ENCODE measurements around the gene FKBP5.

Gene FKBP5

DNA sequence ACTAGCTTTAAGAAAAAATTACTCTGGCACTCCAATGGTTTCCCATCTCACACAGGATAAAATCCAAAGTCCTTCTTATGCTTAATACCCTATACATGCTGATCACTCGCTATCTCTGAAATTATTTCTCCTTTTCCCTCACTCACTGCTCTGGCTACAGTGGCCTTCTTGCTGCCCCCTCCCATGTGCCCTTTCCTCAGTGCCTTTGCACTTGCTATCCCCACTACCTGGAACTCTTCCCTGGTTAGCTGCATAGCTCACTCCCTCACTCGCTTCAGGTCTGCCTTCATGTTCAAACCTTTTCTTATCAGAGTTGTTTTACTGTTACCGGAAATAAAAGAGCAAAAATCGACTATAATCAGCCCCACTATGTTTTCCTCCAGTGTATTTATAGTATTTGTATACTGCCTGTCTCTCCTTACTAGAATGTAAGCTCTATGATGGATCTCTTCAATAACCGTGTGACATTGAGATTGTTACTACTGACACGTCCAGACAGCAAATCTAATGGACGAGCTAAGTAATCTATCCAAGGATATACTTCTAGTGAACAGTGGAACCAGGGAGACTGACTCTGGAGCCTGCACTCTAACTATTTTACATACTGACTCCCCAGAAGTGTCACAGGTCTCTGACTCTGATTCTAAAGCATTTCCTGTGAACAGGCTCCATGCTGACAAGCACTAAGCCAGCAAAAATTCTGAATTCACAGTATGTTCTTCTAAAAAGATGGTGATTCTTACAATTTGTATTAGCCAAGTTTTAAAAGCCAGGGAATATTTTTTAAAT is 25.1 kb downstream of the FKBP5 start:
- H3K4me1 ChIP-seq (ENCODE audit: control insufficient read depth in 2 of 2, insufficient read depth in 1 of 2, low read depth in 1 of 2, low read length in 2 of 2) = peaks cover 4 to 19% of the 10 kb centered on the region in 2 donors
- WGBS, 2 donors (ENCODE audit: extremely low coverage in 2 of 2, insufficient read length in 2 of 2, insufficient replicate concordance in 1 of 2) = no CpG with 5 or more reads among the region's 7 CpGs

GRCh38 chr6:35662999-35663398 is 25.7 kb downstream of the FKBP5 start:
- no peaks in the 10 kb centered on the region for H3K79me1 ChIP-seq (ENCODE audit: low read depth, low read length)
- peak overlapping the region in 1 of 2 donors; percentile 5 for H3K4me3 ChIP-seq (ENCODE audit: low read length in 2 of 2)
- no peak overlapping the region for H2BK15ac ChIP-seq (ENCODE audit: low read length)
- peak overlapping the region; percentile 15 for H2AFZ ChIP-seq (ENCODE audit: low read length)
- no peak overlapping the region for H3K4ac ChIP-seq (ENCODE audit: low read length)
- WGBS, 2 donors (ENCODE audit: extremely low coverage in 2 of 2, insufficient read length in 2 of 2, insufficient replicate concordance in 1 of 2) = no CpG with 5 or more reads among the region's 7 CpGs
- peaks cover 4 to 19% of the 10 kb centered on the region in 2 donors for H3K4me1 ChIP-seq (ENCODE audit: control insufficient read depth in 2 of 2, insufficient read depth in 1 of 2, low read depth in 1 of 2, low read length in 2 of 2)
- no peak overlapping the region for H3K4me2 ChIP-seq (ENCODE audit: insufficient read depth, low read length, poor library complexity, severe bottlenecking)
- no peak overlapping the region for H2AK5ac ChIP-seq (ENCODE audit: low read depth, low read length)
- no peak overlapping the region for H4K8ac ChIP-seq (ENCODE audit: low read depth, low read length)
- H2BK12ac ChIP-seq (ENCODE audit: low read length) = no peak overlapping the region
- no peak overlapping the region for H2BK120ac ChIP-seq (ENCODE audit: low read depth, low read length)
- no peak overlapping the region for H3K23ac ChIP-seq (ENCODE audit: low read depth, low read length, poor library complexity)
- H3K9ac ChIP-seq (ENCODE audit: low read depth, low read length, poor library complexity) = no peak overlapping the region
- H2BK5ac ChIP-seq (ENCODE audit: low read length) = no peak overlapping the region
- H3K27ac ChIP-seq (replicated peaks; ENCODE audit: low read length) = peak overlapping the region; percentile 8
- no peak overlapping the region for H3K18ac ChIP-seq (ENCODE audit: low read length)
- no peaks in the 10 kb centered on the region for H3K27me3 ChIP-seq (ENCODE audit: control insufficient read depth in 3 of 3, insufficient read depth in 3 of 3, low read depth in 1 of 3, low read length in 3 of 3)
- H3K9me3 ChIP-seq (replicated peaks in 1 of 2; ENCODE audit: control insufficient read depth in 2 of 2, insufficient read depth in 1 of 2, low read depth in 1 of 2, low read length in 2 of 2) = peaks cover 0 to 2% of the 10 kb centered on the region in 2 donors
- no peak overlapping the region for H3K14ac ChIP-seq (ENCODE audit: low read length)
- peaks cover 0 to 5% of the 10 kb centered on the region in 2 donors for H3K36me3 ChIP-seq (replicated peaks in 1 of 2; ENCODE audit: control insufficient read depth in 2 of 2, insufficient read depth in 2 of 2, low read length in 2 of 2)
- DNase-seq (ENCODE audit: low spot score) = peak; percentile 36
- no peak overlapping the region for H4K91ac ChIP-seq (ENCODE audit: low read depth, low read length, poor library complexity)

More for the DNA sequence above, 25.1 kb downstream of the FKBP5 start:
- Histone ChIP-seq H2BK12ac (ENCODE audit: low read length) (no peak overlapping the region), H3K18ac (ENCODE audit: low read length) (no peak overlapping the region), H2AFZ (ENCODE audit: low read length) (peak overlapping the region; percentile 15), H4K91ac (ENCODE audit: low read depth, low read length, poor library complexity) (no peak overlapping the region), H3K4ac (ENCODE audit: low read length) (no peak overlapping the region), H3K79me1 (ENCODE audit: low read depth, low read length) (no peaks in the 10 kb centered on the region), H3K23ac (ENCODE audit: low read depth, low read length, poor library complexity) (no peak overlapping the region), H3K9ac (ENCODE audit: low read depth, low read length, poor library complexity) (no peak overlapping the region), H3K4me2 (ENCODE audit: insufficient read depth, low read length, poor library complexity, severe bottlenecking) (no peak overlapping the region), H2BK5ac (ENCODE audit: low read length) (no peak overlapping the region), H2BK120ac (ENCODE audit: low read depth, low read length) (no peak overlapping the region), H3K36me3 (replicated peaks in 1 of 2; ENCODE audit: control insufficient read depth in 2 of 2, insufficient read depth in 2 of 2, low read length in 2 of 2) (peaks cover 0 to 5% of the 10 kb centered on the region in 2 donors), H3K27ac (replicated peaks; ENCODE audit: low read length) (no peak overlapping the region), H3K27me3 (ENCODE audit: control insufficient read depth in 3 of 3, insufficient read depth in 3 of 3, low read depth in 1 of 3, low read length in 3 of 3) (no peaks in the 10 kb centered on the region), H4K8ac (ENCODE audit: low read depth, low read length) (no peak overlapping the region), H3K4me3 (ENCODE audit: low read length in 2 of 2) (no peak overlapping the region), H3K9me3 (replicated peaks in 1 of 2; ENCODE audit: control insufficient read depth in 2 of 2, insufficient read depth in 1 of 2, low read depth in 1 of 2, low read length in 2 of 2) (peaks cover 0 to 2% of the 10 kb centered on the region in 2 donors), H3K14ac (ENCODE audit: low read length) (no peak overlapping the region), H2BK15ac (ENCODE audit: low read length) (no peak overlapping the region), H2AK5ac (ENCODE audit: low read depth, low read length) (no peak overlapping the region)
- DNase-seq (ENCODE audit: low spot score) = no peak

GRCh38 chr6:35654883-35655282 is 33.8 kb downstream of the FKBP5 start:
- no peak overlapping the region for H3K27ac ChIP-seq (replicated peaks; ENCODE audit: low read length)
- no peak overlapping the region for H2BK120ac ChIP-seq (ENCODE audit: low read depth, low read length)
- H3K4me1 ChIP-seq (ENCODE audit: control insufficient read depth in 2 of 2, insufficient read depth in 1 of 2, low read depth in 1 of 2, low read length in 2 of 2) = no peaks in the 10 kb centered on the region
- H3K9ac ChIP-seq (ENCODE audit: low read depth, low read length, poor library complexity) = no peak overlapping the region
- H3K79me1 ChIP-seq (ENCODE audit: low read depth, low read length) = no peaks in the 10 kb centered on the region
- H4K91ac ChIP-seq (ENCODE audit: low read depth, low read length, poor library complexity) = no peak overlapping the region
- no peak overlapping the region for H2BK5ac ChIP-seq (ENCODE audit: low read length)
- H3K18ac ChIP-seq (ENCODE audit: low read length) = no peak overlapping the region
- H3K9me3 ChIP-seq (replicated peaks in 1 of 2; ENCODE audit: control insufficient read depth in 2 of 2, insufficient read depth in 1 of 2, low read depth in 1 of 2, low read length in 2 of 2) = peaks cover 0 to 5% of the 10 kb centered on the region in 2 donors
- WGBS, 2 donors (ENCODE audit: extremely low coverage in 2 of 2, insufficient read length in 2 of 2, insufficient replicate concordance in 1 of 2) = no CpG with 5 or more reads among the region's 3 CpGs
- no peak overlapping the region for H2BK12ac ChIP-seq (ENCODE audit: low read length)
- H4K8ac ChIP-seq (ENCODE audit: low read depth, low read length) = no peak overlapping the region
- H2AK5ac ChIP-seq (ENCODE audit: low read depth, low read length) = no peak overlapping the region
- H3K14ac ChIP-seq (ENCODE audit: low read length) = no peak overlapping the region
- H2BK15ac ChIP-seq (ENCODE audit: low read length) = no peak overlapping the region
- H3K4me2 ChIP-seq (ENCODE audit: insufficient read depth, low read length, poor library complexity, severe bottlenecking) = no peak overlapping the region
- DNase-seq (ENCODE audit: low spot score) = no peak
- no peak overlapping the region for H2AFZ ChIP-seq (ENCODE audit: low read length)
- no peak overlapping the region for H3K4me3 ChIP-seq (ENCODE audit: low read length in 2 of 2)
- H3K36me3 ChIP-seq (replicated peaks in 1 of 2; ENCODE audit: control insufficient read depth in 2 of 2, insufficient read depth in 2 of 2, low read length in 2 of 2) = peaks cover 0 to 12% of the 10 kb centered on the region in 2 donors
- no peak overlapping the region for H3K23ac ChIP-seq (ENCODE audit: low read depth, low read length, poor library complexity)
- no peak overlapping the region for H3K4ac ChIP-seq (ENCODE audit: low read length)
- no peaks in the 10 kb centered on the region for H3K27me3 ChIP-seq (ENCODE audit: control insufficient read depth in 3 of 3, insufficient read depth in 3 of 3, low read depth in 1 of 3, low read length in 3 of 3)

GRCh38 chr6:35651244-35651643 is 37.5 kb downstream of the FKBP5 start:
- Histone ChIP-seq H4K8ac (ENCODE audit: low read depth, low read length) (no peak overlapping the region), H2BK12ac (ENCODE audit: low read length) (no peak overlapping the region), H3K23ac (ENCODE audit: low read depth, low read length, poor library complexity) (no peak overlapping the region), H2AFZ (ENCODE audit: low read length) (no peak overlapping the region), H3K4ac (ENCODE audit: low read length) (no peak overlapping the region), H3K18ac (ENCODE audit: low read length) (no peak overlapping the region), H2BK5ac (ENCODE audit: low read length) (no peak overlapping the region), H4K91ac (ENCODE audit: low read depth, low read length, poor library complexity) (no peak overlapping the region), H3K79me1 (ENCODE audit: low read depth, low read length) (no peaks in the 10 kb centered on the region), H3K36me3 (replicated peaks in 1 of 2; ENCODE audit: control insufficient read depth in 2 of 2, insufficient read depth in 2 of 2, low read length in 2 of 2) (peaks cover 0 to 12% of the 10 kb centered on the region in 2 donors), H3K4me3 (ENCODE audit: low read length in 2 of 2) (no peak overlapping the region), H3K4me1 (ENCODE audit: control insufficient read depth in 2 of 2, insufficient read depth in 1 of 2, low read depth in 1 of 2, low read length in 2 of 2) (no peaks in the 10 kb centered on the region), H3K27ac (replicated peaks; ENCODE audit: low read length) (no peak overlapping the region), H2BK15ac (ENCODE audit: low read length) (no peak overlapping the region), H3K9ac (ENCODE audit: low read depth, low read length, poor library complexity) (no peak overlapping the region), H2BK120ac (ENCODE audit: low read depth, low read length) (no peak overlapping the region), H3K4me2 (ENCODE audit: insufficient read depth, low read length, poor library complexity, severe bottlenecking) (no peak overlapping the region), H3K14ac (ENCODE audit: low read length) (no peak overlapping the region), H2AK5ac (ENCODE audit: low read depth, low read length) (no peak overlapping the region), H3K9me3 (replicated peaks in 1 of 2; ENCODE audit: control insufficient read depth in 2 of 2, insufficient read depth in 1 of 2, low read depth in 1 of 2, low read length in 2 of 2) (no peaks in the 10 kb centered on the region), H3K27me3 (ENCODE audit: control insufficient read depth in 3 of 3, insufficient read depth in 3 of 3, low read depth in 1 of 3, low read length in 3 of 3) (no peaks in the 10 kb centered on the region)
- no peak for DNase-seq (ENCODE audit: low spot score)
- WGBS, 2 donors (ENCODE audit: extremely low coverage in 2 of 2, insufficient read length in 2 of 2, insufficient replicate concordance in 1 of 2) = no CpG with 5 or more reads among the region's 3 CpGs

Measured in neuronal stem cell (in vitro differentiated cells).